IMR-90 (cell line): ENCODE data around the gene CTIF. TPM values are rescaled to one million over a fixed set of nuclear protein-coding genes. Genes with fewer than 3 reads are reported as not detected.

Source experiments
- ATAC-seq: fragments of 200-7000 bp; cut with Tn5 transposase; 2 replicates; pipeline ENCODE4 v1.9.1; 2020; ENCODE audit warnings: low read depth, mild to moderate bottlenecking, moderate library complexity
- BruUV-seq: library from RNA; stranded (reverse); fragments of 400-500 nt; replicated peaks from 2 replicates; lab custom pipeline; 2021; lab: Mats Ljungman, UMichigan
- CTCF ChIA-PET: fragments of 300-600 bp; formaldehyde crosslinking; extraction: SDS; loops from one replicate; lab custom pipeline; 2021; ENCODE audit warnings: antibody characterized with exemption; lab: Yijun Ruan, JAX
- POLR2A ChIA-PET: fragments of 300-600 bp; sonication (Branson Sonifier 250); formaldehyde crosslinking; loops from one replicate; lab custom pipeline; 2022; ENCODE audit warnings: antibody characterized with exemption; ENCODE audit not compliant: unreplicated experiment; lab: Charles Lee
- DNase-seq: peaks from one replicate; pipeline ENCODE4 v3.0.0; 2013
- H2AFZ ChIP-seq: replicated peaks from 2 replicates; pipeline ENCODE3; 2013; ENCODE audit warnings: low read length, mild to moderate bottlenecking; ENCODE audit not compliant: poor library complexity
- H2AK5ac ChIP-seq: 2 replicates; pipeline ENCODE4 v1.6.1; 2013; ENCODE audit warnings: low read depth, low read length, inconsistent platforms
- H2AK9ac ChIP-seq: replicated peaks from 2 replicates; pipeline ENCODE3; 2013; ENCODE audit warnings: mild to moderate bottlenecking, low read depth, low read length, moderate library complexity; ENCODE audit not compliant: poor library complexity
- H2BK120ac ChIP-seq: 2 replicates; pipeline ENCODE4 v1.6.1; 2013; ENCODE audit warnings: low read depth, low read length, inconsistent platforms
- H2BK15ac ChIP-seq: 3 replicates; pipeline ENCODE4 v1.6.1; 2013; ENCODE audit warnings: low read depth, low read length, inconsistent platforms
- H2BK20ac ChIP-seq: 2 replicates; pipeline ENCODE4 v1.6.1; 2013; ENCODE audit warnings: low read depth, mild to moderate bottlenecking, inconsistent platforms, low read length, moderate library complexity
- H2BK5ac ChIP-seq: 2 replicates; pipeline ENCODE4 v1.6.1; 2013; ENCODE audit warnings: mild to moderate bottlenecking, low read depth, low read length, inconsistent platforms; ENCODE audit not compliant: poor library complexity, severe bottlenecking
- H3K14ac ChIP-seq: replicated peaks from 2 replicates; pipeline ENCODE4 v1.6.1; 2013; ENCODE audit warnings: low read depth, low read length, inconsistent platforms
- H3K18ac ChIP-seq: 2 replicates; pipeline ENCODE4 v1.6.1; 2013; ENCODE audit warnings: low read depth, low read length, control low read depth
- H3K23ac ChIP-seq: 2 replicates; pipeline ENCODE4 v1.6.1; 2013; ENCODE audit warnings: low read depth, low read length, inconsistent platforms
- H3K27ac ChIP-seq: 2 replicates; pipeline ENCODE4 v1.5.1; 2013; ENCODE audit warnings: mild to moderate bottlenecking, control low read depth, low read length; ENCODE audit not compliant: insufficient read depth
- H3K27me3 ChIP-seq: 2 replicates; pipeline ENCODE4 v1.6.1; 2013; ENCODE audit warnings: low read length; ENCODE audit not compliant: control insufficient read depth, insufficient read depth
- H3K36me3 ChIP-seq: 2 replicates; pipeline ENCODE4 v1.6.1; 2013; ENCODE audit warnings: low read length, mixed read lengths; ENCODE audit not compliant: control insufficient read depth, insufficient read depth
- H3K4ac ChIP-seq: 2 replicates; pipeline ENCODE4 v1.6.1; 2013; ENCODE audit warnings: low read depth, low read length, inconsistent platforms
- H3K4me1 ChIP-seq: 2 replicates; pipeline ENCODE4 v1.6.1; 2013; ENCODE audit warnings: low read length, mixed read lengths; ENCODE audit not compliant: control insufficient read depth, insufficient read depth
- H3K4me2 ChIP-seq: 2 replicates; pipeline ENCODE4 v1.6.1; 2013; ENCODE audit warnings: low read depth, mild to moderate bottlenecking, control low read depth, low read length, moderate library complexity
- H3K4me3 ChIP-seq: 2 replicates; pipeline ENCODE4 v1.5.1; 2013; ENCODE audit warnings: low read depth, mild to moderate bottlenecking, control low read depth, low read length, moderate library complexity; ENCODE audit not compliant: insufficient read depth
- H3K56ac ChIP-seq: 2 replicates; pipeline ENCODE4 v1.6.1; 2013; ENCODE audit warnings: low read length, inconsistent platforms; ENCODE audit not compliant: insufficient read depth; ENCODE audit errors: extremely low read depth
- H3K79me1 ChIP-seq, 2 experiments: 2 replicates each; pipeline ENCODE4 v1.6.1; 2013; ENCODE audit warnings: low read length in 2 of 2, inconsistent platforms in 1 of 2, low read depth in 1 of 2
- H3K9ac ChIP-seq: 2 replicates; pipeline ENCODE4 v1.6.1; 2013; ENCODE audit warnings: low read depth, low read length, control low read depth
- H3K9me1 ChIP-seq: 2 replicates; pipeline ENCODE4 v1.6.1; 2013; ENCODE audit warnings: low read length, inconsistent platforms; ENCODE audit not compliant: insufficient read depth
- H3K9me3 ChIP-seq: 2 replicates; pipeline ENCODE4 v1.6.1; 2013; ENCODE audit warnings: low read length; ENCODE audit not compliant: control insufficient read depth, insufficient read depth
- H4K20me1 ChIP-seq: 2 replicates; pipeline ENCODE4 v1.6.1; 2013; ENCODE audit warnings: low read length, inconsistent platforms; ENCODE audit not compliant: insufficient read depth
- H4K5ac ChIP-seq: 2 replicates; pipeline ENCODE4 v1.6.1; 2013; ENCODE audit warnings: mild to moderate bottlenecking, low read depth, low read length, control low read depth
- H4K8ac ChIP-seq, 2 experiments: 2 replicates each; pipeline ENCODE4 v1.6.1; 2013; ENCODE audit warnings: low read depth in 2 of 2, low read length in 2 of 2, control low read depth in 1 of 2, inconsistent platforms in 1 of 2
- H4K91ac ChIP-seq: 2 replicates; pipeline ENCODE4 v1.6.1; 2013; ENCODE audit warnings: low read depth, low read length, inconsistent platforms; ENCODE audit not compliant: insufficient read depth
- CEBPB ChIP-seq: IDR thresholded peaks from 2 replicates; pipeline ENCODE4 v1.6.1; 2012; ENCODE audit warnings: low read depth, low read length, improper control_type of control experiment
- MAZ ChIP-seq: IDR thresholded peaks from 2 replicates; pipeline ENCODE4 v1.6.1; 2012; ENCODE audit warnings: low read depth, mild to moderate bottlenecking, low read length, improper control_type of control experiment, moderate library complexity, borderline replicate concordance
- MXI1 ChIP-seq: IDR thresholded peaks from 2 replicates; pipeline ENCODE4 v1.6.1; 2012; ENCODE audit warnings: low read depth, mild to moderate bottlenecking, low read length, moderate library complexity, borderline replicate concordance
- RAD21 ChIP-seq: IDR thresholded peaks from 2 replicates; pipeline ENCODE4 v1.6.1; 2012; ENCODE audit warnings: low read length, improper control_type of control experiment
- RCOR1 ChIP-seq: IDR thresholded peaks from 2 replicates; pipeline ENCODE4 v1.6.1; 2012; ENCODE audit warnings: mild to moderate bottlenecking, low read length, improper control_type of control experiment; ENCODE audit not compliant: insufficient replicate concordance
- RFX5 ChIP-seq: IDR thresholded peaks from 2 replicates; pipeline ENCODE4 v1.8.0; 2012; ENCODE audit warnings: low read depth, mild to moderate bottlenecking, low read length, moderate library complexity
- SMC3 ChIP-seq: fragments of 150-350 bp; IDR thresholded peaks from 2 replicates; pipeline ENCODE4 v1.6.1; 2016; ENCODE audit warnings: low read depth, mild to moderate bottlenecking, antibody characterized with exemption, low read length, moderate library complexity
- WGBS, 2 experiments: methylation state at CpG; one replicate each; pipeline versions ENCODE4 v1.1.5 to v1.1.7; 2013; ENCODE audit warnings: missing lambda C conversion rate in 2 of 2; ENCODE audit not compliant: insufficient read length in 1 of 2; ENCODE audit errors: extremely low coverage in 2 of 2; 5-methylcytosine and 5-hydroxymethylcytosine counted together
- dilution Hi-C: fragments of 300-500 bp; cut with HindIII; formaldehyde crosslinking; loops from one replicate; pipeline ENCODE4 v1.14.3; 2018; ENCODE audit warnings: low sequenced_read_pairs; ENCODE audit not compliant: unreplicated experiment
- in situ Hi-C: fragments of 300-500 bp; cut with MboI; formaldehyde crosslinking; loops from 3 replicates; pipeline ENCODE4 v1.14.3; 2019; ENCODE audit warnings: low sequenced_read_pairs, inconsistent platforms, mixed read lengths
- intact Hi-C: fragments of 100-400 bp; cut with micrococcal nuclease; formaldehyde crosslinking; loops from 2 replicates; pipeline ENCODE4 v1.10.0; 2022
- polyA plus RNA-seq, 3 experiments: library from polyadenylated mRNA; depleted of rRNA; stranded (reverse); fragments of >200 nt; gene quantifications; 2 replicates each; pipeline ENCODE4 v1.2.3, GENCODE V29; 2012; ENCODE audit warnings: low replicate concordance in 1 of 3
- total RNA-seq: library from RNA; depleted of rRNA; stranded (reverse); fragments of >200 nt; gene quantifications from 2 replicates; pipeline ENCODE4 v1.2.3, GENCODE V29; 2012
- TF ChIP-seq, protein P1 (sequence below): fragments of 150-350 bp; IDR thresholded peaks from 2 replicates; pipeline ENCODE4 v1.6.1; 2016; ENCODE audit warnings: low read depth, mild to moderate bottlenecking, low read length, moderate library complexity, borderline replicate concordance

Gene CTIF
- total and polyA plus RNA-seq, 2 of the 4 experiments (the other 2 are of a cell fraction): 25.1 to 57.0 TPM

DNA sequence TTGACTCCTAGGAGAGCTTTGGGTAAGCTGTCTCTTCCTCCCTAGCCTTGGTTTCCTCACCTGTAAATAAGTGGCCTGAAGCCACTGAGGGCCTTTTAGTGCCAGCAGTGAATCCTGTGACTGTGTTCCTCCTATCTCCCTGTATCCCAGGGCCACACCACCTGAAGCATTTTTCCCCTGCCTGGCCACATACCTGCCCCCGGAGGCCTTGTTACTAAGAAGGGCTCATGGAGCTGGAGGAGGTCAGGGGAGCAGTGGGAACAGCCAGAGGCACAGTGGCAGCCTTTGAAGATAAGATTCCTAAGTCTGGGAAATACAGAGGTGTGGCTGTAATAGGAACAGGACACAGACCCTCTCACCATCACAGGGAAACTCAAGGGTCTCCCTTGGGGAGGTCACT lies 249.5 kb downstream of the CTIF start:
- in situ Hi-C loops (no loop called here), dilution Hi-C loops (no loop called here), intact Hi-C loops (no loop called here)
- CTCF ChIA-PET: no interaction called here
- no peak overlapping the region for H2BK15ac ChIP-seq
- DNase-seq: no peak
- H2BK20ac ChIP-seq: no peak overlapping the region
- no peak for ATAC-seq
- H3K79me1 ChIP-seq: peaks cover 13 to 78% of the 10 kb centered on the region in 2 experiments
- no CpG with 5 or more reads among the region's 1 CpG for WGBS, 2 experiments
- no peak overlapping the region for H3K4me2 ChIP-seq
- no TSS peak for BruUV-seq
- no peak overlapping the region for H3K14ac ChIP-seq
- H2BK5ac ChIP-seq: no peak overlapping the region
- H3K56ac ChIP-seq: no peak overlapping the region
- no peak overlapping the region for H4K5ac ChIP-seq
- no peak overlapping the region for H2AK9ac ChIP-seq
- POLR2A ChIA-PET: no interaction called here
- H4K8ac ChIP-seq: no peak overlapping the region
- H3K9me3 ChIP-seq: no peaks in the 10 kb centered on the region
- H3K9me1 ChIP-seq: peaks cover 40% of the 10 kb centered on the region
- TF ChIP-seq MXI1 (no peak), CEBPB (no peak), RAD21 (no peak), SMC3 (no peak), RFX5 (no peak), MAZ (no peak), RCOR1 (no peak)
- TF ChIP-seq, protein P1, sequence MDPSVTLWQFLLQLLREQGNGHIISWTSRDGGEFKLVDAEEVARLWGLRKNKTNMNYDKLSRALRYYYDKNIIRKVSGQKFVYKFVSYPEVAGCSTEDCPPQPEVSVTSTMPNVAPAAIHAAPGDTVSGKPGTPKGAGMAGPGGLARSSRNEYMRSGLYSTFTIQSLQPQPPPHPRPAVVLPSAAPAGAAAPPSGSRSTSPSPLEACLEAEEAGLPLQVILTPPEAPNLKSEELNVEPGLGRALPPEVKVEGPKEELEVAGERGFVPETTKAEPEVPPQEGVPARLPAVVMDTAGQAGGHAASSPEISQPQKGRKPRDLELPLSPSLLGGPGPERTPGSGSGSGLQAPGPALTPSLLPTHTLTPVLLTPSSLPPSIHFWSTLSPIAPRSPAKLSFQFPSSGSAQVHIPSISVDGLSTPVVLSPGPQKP: no peak
- H2AK5ac ChIP-seq: no peak overlapping the region
- H3K9ac ChIP-seq: no peak overlapping the region
- H3K4me3 ChIP-seq: no peak overlapping the region
- no peak overlapping the region for H3K4ac ChIP-seq
- no peak overlapping the region for H3K23ac ChIP-seq
- H2AFZ ChIP-seq: no peak overlapping the region
- H3K18ac ChIP-seq: no peak overlapping the region
- H3K27ac ChIP-seq: no peak overlapping the region
- H4K91ac ChIP-seq: no peak overlapping the region
- no peak overlapping the region for H2BK120ac ChIP-seq
- H4K20me1 ChIP-seq: peaks cover 14% of the 10 kb centered on the region; the same call in 1 of the 2 replicates
- peaks cover 47% of the 10 kb centered on the region for H3K36me3 ChIP-seq
- peaks cover 5% of the 10 kb centered on the region for H3K4me1 ChIP-seq
- no peaks in the 10 kb centered on the region for H3K27me3 ChIP-seq
